AG10803 (cell line): ENCODE measurements around the gene SSH3.

Experiments used
- DNase-seq: peaks from one replicate; pipeline ENCODE4 v3.0.0; 2010; ENCODE audit warnings: low read depth
- H3K4me3 ChIP-seq: 2 replicates; pipeline ENCODE4 v1.5.1; 2011; ENCODE audit warnings: mild to moderate bottlenecking, low read length, control low read depth
- CTCF ChIP-seq: conservative IDR thresholded peaks from 2 replicates; pipeline ENCODE4 v1.5.1; 2011; ENCODE audit warnings: mild to moderate bottlenecking, low read length, control low read depth, inconsistent platforms

The SSH3 gene

GRCh38 chr11:67274768-67275605 is 28.3 kb upstream of the SSH3 start:
- no peak for TF ChIP-seq CTCF
- H3K4me3 ChIP-seq: no peak overlapping the region
- no peak for DNase-seq

GRCh38 chr11:67275606-67276409 is 27.5 kb upstream of the SSH3 start:
- no peak for DNase-seq
- H3K4me3 ChIP-seq: no peak overlapping the region
- no peak for TF ChIP-seq CTCF

GRCh38 chr11:67276781-67277230 is 26.5 kb upstream of the SSH3 start:
- H3K4me3 ChIP-seq: peak overlapping the region; percentile 56
- peak; percentile 32 for TF ChIP-seq CTCF
- DNase-seq: peak; percentile 52

- peak; percentile 74 for DNase-seq
- TF ChIP-seq CTCF: no peak
- peak overlapping the region; percentile 56 for H3K4me3 ChIP-seq
Observed at GRCh38 chr11:67277231-67277961, 25.9 kb upstream of the SSH3 start.

GRCh38 chr11:67278135-67278938 is 25.0 kb upstream of the SSH3 start:
- TF ChIP-seq CTCF: no peak
- no peak overlapping the region for H3K4me3 ChIP-seq
- no peak for DNase-seq

- no peak for DNase-seq
- no peak for TF ChIP-seq CTCF
- H3K4me3 ChIP-seq: no peak overlapping the region
Observed at GRCh38 chr11:67278939-67279588, 24.3 kb upstream of the SSH3 start.
